Neural cell (in vitro differentiated cells): ENCODE results near the gene UBAP1. TPM values are rescaled to one million over a fixed set of nuclear protein-coding genes. Genes with fewer than 3 reads are reported as not detected.
"Not testable (repeated sequence)": the region's sequence is repeated elsewhere in the genome, so short reads cannot be mapped to it uniquely, and the experiment has no call there.

Experiments
- H2AFZ ChIP-seq: fragments of 200-600, 300-800 bp; sonication (generic), shearing (Covaris generic); 2 replicates; pipeline ENCODE4 v1.6.0; 2014; ENCODE audit warnings: low read depth, mild to moderate bottlenecking, antibody characterized with exemption, low read length, moderate library complexity
- H3F3A ChIP-seq: fragments of 200-600 bp; shearing (Covaris generic); 2 replicates; pipeline ENCODE4 v1.6.1; 2016; ENCODE audit warnings: mild to moderate bottlenecking, moderate library complexity, mixed read lengths, antibody characterized with exemption, low read length; ENCODE audit not compliant: insufficient read depth, poor library complexity, severe bottlenecking
- H3K27ac ChIP-seq: fragments of 200-600, 300-800 bp; sonication (generic), shearing (Covaris generic); 2 replicates; pipeline ENCODE4 v1.5.1; 2014; ENCODE audit warnings: mild to moderate bottlenecking, low read length, moderate library complexity
- H3K27me3 ChIP-seq: fragments of 300-800, 200-600 bp; sonication (generic), shearing (Covaris generic); 2 replicates; pipeline ENCODE4 v1.6.0; 2014; ENCODE audit warnings: mild to moderate bottlenecking, low read depth, low read length, moderate library complexity; ENCODE audit not compliant: insufficient read depth
- H3K36me3 ChIP-seq: fragments of 300-800, 200-600 bp; sonication (generic), shearing (Covaris generic); 2 replicates; pipeline ENCODE4 v1.5.1; 2014; ENCODE audit warnings: mild to moderate bottlenecking, antibody characterized with exemption, low read length, moderate library complexity; ENCODE audit not compliant: insufficient read depth
- H3K4me2 ChIP-seq: fragments of 300-800, 200-600 bp; sonication (generic), shearing (Covaris generic); 2 replicates; pipeline ENCODE4 v1.6.0; 2014; ENCODE audit warnings: mild to moderate bottlenecking, low read length
- H3K4me3 ChIP-seq: fragments of 300-800, 200-600 bp; sonication (generic), shearing (Covaris generic); 2 replicates; pipeline ENCODE4 v1.5.1; 2014; ENCODE audit warnings: mild to moderate bottlenecking, low read length, moderate library complexity
- H3K79me2 ChIP-seq: fragments of 200-600 bp; shearing (Covaris generic); replicated peaks from 2 replicates; pipeline ENCODE4 v1.6.0; 2014; ENCODE audit warnings: mild to moderate bottlenecking, low read length, moderate library complexity; ENCODE audit not compliant: insufficient read depth
- H3K9ac ChIP-seq: fragments of 300-800, 200-600 bp; sonication (generic), shearing (Covaris generic); 2 replicates; pipeline ENCODE4 v1.6.1; 2016; ENCODE audit warnings: mild to moderate bottlenecking, low read length, mixed read lengths
- H3K9me2 ChIP-seq: fragments of 200-600 bp; shearing (Covaris generic); 2 replicates; pipeline ENCODE4 v1.6.1; 2016; ENCODE audit warnings: mild to moderate bottlenecking, low read length, mixed read lengths; ENCODE audit not compliant: insufficient read depth
- H3K9me3 ChIP-seq: fragments of 200-600, 300-800 bp; sonication (generic), shearing (Covaris generic); 2 replicates; pipeline ENCODE4 v1.6.1; 2016; ENCODE audit warnings: mild to moderate bottlenecking, mixed run types, low read length, moderate library complexity, mixed read lengths
- H4K20me1 ChIP-seq: fragments of 200-600 bp; shearing (Covaris generic); 2 replicates; pipeline ENCODE4 v1.6.1; 2016; ENCODE audit warnings: mild to moderate bottlenecking, mixed run types; ENCODE audit not compliant: insufficient read depth
- EP300 ChIP-seq: fragments of 450-650 bp; conservative IDR thresholded peaks from 2 replicates; pipeline ENCODE4 v1.6.1; 2014; ENCODE audit warnings: antibody characterized with exemption, mild to moderate bottlenecking, moderate library complexity; ENCODE audit not compliant: poor library complexity, severe bottlenecking
- MXI1 ChIP-seq: fragments of 450-650 bp; conservative IDR thresholded peaks from 2 replicates; pipeline ENCODE4 v1.6.1; 2014; ENCODE audit warnings: antibody characterized with exemption, mild to moderate bottlenecking; ENCODE audit not compliant: poor library complexity, severe bottlenecking
- RAD21 ChIP-seq: fragments of 450-650 bp; conservative IDR thresholded peaks from 2 replicates; pipeline ENCODE4 v1.6.1; 2014; ENCODE audit warnings: antibody characterized with exemption, mild to moderate bottlenecking, moderate library complexity
- SMC3 ChIP-seq: fragments of 450-650 bp; conservative IDR thresholded peaks from 2 replicates; pipeline ENCODE4 v1.6.1; 2014; ENCODE audit warnings: antibody characterized with exemption, mild to moderate bottlenecking, moderate library complexity; ENCODE audit not compliant: poor library complexity
- TAF1 ChIP-seq: IDR thresholded peaks from 2 replicates; pipeline ENCODE4 v1.6.1; 2012; ENCODE audit warnings: low read depth
- polyA plus RNA-seq: library from polyadenylated mRNA; depleted of rRNA; stranded (reverse); fragments of >200 nt; gene quantifications from 2 replicates; pipeline ENCODE4 v1.2.3, GENCODE V29; 2014
- TF ChIP-seq, protein P1 (sequence below): IDR thresholded peaks from 2 replicates; pipeline ENCODE4 v1.6.1; 2012; ENCODE audit warnings: borderline replicate concordance

The UBAP1 gene
- polyA plus RNA-seq, 1 donor from 2014 or later: 35.1 TPM

DNA sequence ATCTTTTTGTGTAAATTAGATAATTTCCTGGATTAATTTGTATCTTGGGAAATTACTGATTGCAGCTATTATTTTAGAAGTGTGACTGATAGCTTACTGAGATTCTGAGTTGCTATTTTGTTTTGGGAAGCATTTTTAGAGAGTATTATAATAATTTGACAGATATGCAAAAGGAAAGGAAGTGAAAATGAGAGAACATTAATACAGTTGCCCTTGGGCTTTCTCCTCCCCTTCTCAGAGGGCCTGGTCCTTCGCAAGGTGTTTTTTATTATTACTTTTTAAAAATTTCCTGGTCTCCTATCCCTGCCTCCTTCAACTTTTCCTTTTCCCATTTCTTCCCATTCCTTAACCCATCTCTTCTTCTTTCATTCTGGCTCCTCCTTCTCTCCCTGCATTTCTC is 32.6 kb downstream of the UBAP1 start:
- no peaks in the 10 kb centered on the region for H3K9me3 ChIP-seq
- TF ChIP-seq, protein P1, sequence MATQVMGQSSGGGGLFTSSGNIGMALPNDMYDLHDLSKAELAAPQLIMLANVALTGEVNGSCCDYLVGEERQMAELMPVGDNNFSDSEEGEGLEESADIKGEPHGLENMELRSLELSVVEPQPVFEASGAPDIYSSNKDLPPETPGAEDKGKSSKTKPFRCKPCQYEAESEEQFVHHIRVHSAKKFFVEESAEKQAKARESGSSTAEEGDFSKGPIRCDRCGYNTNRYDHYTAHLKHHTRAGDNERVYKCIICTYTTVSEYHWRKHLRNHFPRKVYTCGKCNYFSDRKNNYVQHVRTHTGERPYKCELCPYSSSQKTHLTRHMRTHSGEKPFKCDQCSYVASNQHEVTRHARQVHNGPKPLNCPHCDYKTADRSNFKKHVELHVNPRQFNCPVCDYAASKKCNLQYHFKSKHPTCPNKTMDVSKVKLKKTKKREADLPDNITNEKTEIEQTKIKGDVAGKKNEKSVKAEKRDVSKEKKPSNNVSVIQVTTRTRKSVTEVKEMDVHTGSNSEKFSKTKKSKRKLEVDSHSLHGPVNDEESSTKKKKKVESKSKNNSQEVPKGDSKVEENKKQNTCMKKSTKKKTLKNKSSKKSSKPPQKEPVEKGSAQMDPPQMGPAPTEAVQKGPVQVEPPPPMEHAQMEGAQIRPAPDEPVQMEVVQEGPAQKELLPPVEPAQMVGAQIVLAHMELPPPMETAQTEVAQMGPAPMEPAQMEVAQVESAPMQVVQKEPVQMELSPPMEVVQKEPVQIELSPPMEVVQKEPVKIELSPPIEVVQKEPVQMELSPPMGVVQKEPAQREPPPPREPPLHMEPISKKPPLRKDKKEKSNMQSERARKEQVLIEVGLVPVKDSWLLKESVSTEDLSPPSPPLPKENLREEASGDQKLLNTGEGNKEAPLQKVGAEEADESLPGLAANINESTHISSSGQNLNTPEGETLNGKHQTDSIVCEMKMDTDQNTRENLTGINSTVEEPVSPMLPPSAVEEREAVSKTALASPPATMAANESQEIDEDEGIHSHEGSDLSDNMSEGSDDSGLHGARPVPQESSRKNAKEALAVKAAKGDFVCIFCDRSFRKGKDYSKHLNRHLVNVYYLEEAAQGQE: no peak
- TF ChIP-seq RAD21 (no peak), TAF1 (no peak), MXI1 (no peak), EP300 (no peak)
- peaks cover 9% of the 10 kb centered on the region for H3K79me2 ChIP-seq
- H3K36me3 ChIP-seq: no peaks in the 10 kb centered on the region
- no peaks in the 10 kb centered on the region for H3K9me2 ChIP-seq
- H3K4me2 ChIP-seq: no peak overlapping the region
- H2AFZ ChIP-seq: no peak overlapping the region
- H3K4me3 ChIP-seq: no peak overlapping the region
- H3K27me3 ChIP-seq: no peaks in the 10 kb centered on the region
- no peaks in the 10 kb centered on the region for H3F3A ChIP-seq
- H3K27ac ChIP-seq: no peak overlapping the region
- H4K20me1 ChIP-seq: no peaks in the 10 kb centered on the region
- H3K9ac ChIP-seq: no peak overlapping the region

DNA sequence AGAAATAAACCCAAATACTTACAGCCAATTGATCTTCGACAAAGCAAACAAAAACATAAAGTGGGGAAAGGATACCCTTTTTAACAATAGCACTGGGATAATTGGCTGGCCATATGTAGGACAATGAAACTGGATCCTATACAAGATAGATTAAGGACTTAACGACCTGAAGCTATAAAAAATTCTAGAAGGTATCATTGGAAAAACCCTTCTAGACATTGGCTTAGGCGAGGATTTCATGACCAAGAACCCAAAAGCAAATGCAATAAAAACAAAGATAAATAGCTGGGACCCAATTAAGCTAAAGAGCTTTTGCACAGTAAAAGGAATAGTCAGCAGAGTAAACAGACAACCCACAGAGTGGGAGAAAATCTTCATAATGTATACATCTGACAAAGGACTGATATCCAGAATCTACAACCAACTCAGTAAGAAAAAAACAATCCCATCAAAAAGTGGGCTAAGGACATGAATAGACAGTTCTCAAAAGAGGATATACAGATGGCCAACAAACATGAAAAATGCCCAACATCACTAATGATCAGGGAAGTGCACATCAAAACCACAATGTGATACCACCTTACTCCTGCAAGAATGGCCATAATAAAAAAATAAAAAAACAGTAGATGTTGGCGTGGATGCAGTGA is 35.6 kb downstream of the UBAP1 start:
- not testable (repeated sequence) for H3K4me3 ChIP-seq, H4K20me1 ChIP-seq, H3K9me3 ChIP-seq, H3K4me2 ChIP-seq, H2AFZ ChIP-seq, H3K27me3 ChIP-seq, H3K36me3 ChIP-seq, H3K9ac ChIP-seq, H3K9me2 ChIP-seq, H3K79me2 ChIP-seq, H3F3A ChIP-seq, H3K27ac ChIP-seq

DNA sequence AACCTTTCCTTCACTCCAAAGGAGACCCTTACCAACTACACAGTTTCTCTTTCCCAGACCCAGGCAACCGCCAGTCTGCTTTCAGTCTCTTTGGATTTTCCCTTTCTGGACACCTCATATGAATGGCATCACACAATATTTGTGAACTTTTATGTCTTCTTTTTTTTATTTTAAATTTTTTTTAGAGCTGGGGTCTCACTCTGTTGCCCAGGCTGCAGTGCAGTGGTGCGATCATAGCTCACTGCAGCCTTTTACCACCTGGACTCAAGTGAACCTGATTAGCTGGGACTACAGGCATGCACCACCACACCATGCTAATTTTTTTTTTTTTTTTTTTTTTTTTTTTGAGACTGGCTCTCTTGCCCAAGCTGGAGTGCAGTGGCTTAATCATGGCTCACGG is 37.5 kb downstream of the UBAP1 start:
- no peak overlapping the region for H3K9ac ChIP-seq
- no peak overlapping the region for H2AFZ ChIP-seq
- H3K4me2 ChIP-seq: no peak overlapping the region
- H3K79me2 ChIP-seq: no peaks in the 10 kb centered on the region
- no peak overlapping the region for H3K4me3 ChIP-seq
- H3F3A ChIP-seq: no peaks in the 10 kb centered on the region
- H4K20me1 ChIP-seq: no peaks in the 10 kb centered on the region
- no peaks in the 10 kb centered on the region for H3K9me3 ChIP-seq
- H3K9me2 ChIP-seq: no peaks in the 10 kb centered on the region
- no peaks in the 10 kb centered on the region for H3K36me3 ChIP-seq
- H3K27ac ChIP-seq: no peak overlapping the region
- no peaks in the 10 kb centered on the region for H3K27me3 ChIP-seq
- TF ChIP-seq, protein P1: no peak
- TF ChIP-seq TAF1 (no peak), SMC3 (no peak), MXI1 (no peak), RAD21 (no peak)

DNA sequence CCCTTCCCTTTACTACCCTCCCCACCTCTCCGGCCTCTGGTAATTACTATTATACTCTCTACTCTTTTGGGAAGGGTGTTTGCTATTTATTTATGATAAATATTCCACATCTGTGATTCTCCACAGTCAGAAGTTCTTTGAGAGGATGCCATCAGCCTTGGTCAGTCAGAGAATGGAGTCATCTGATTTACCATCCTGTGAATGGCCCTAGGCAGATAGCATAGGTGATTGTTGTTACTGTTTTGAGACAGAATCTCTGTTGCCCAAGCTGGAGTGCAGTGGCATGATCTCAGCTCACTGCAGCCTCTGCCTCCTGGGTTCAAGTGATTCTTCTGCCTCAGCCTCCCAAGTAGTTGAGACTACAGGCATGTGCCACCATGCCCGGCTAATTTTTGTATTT is 38.2 kb downstream of the UBAP1 start:
- H3K27me3 ChIP-seq, H3K4me3 ChIP-seq, H3K9ac ChIP-seq, H3K36me3 ChIP-seq, H3K9me3 ChIP-seq, H3K27ac ChIP-seq, H2AFZ ChIP-seq, H3K79me2 ChIP-seq, H4K20me1 ChIP-seq, H3F3A ChIP-seq, H3K9me2 ChIP-seq, H3K4me2 ChIP-seq: not testable (repeated sequence)
